HG03558 (cell line): Measurements from ENCODE around the gene SMIM33.

Source experiments
- ATAC-seq: cut with Tn5 transposase; IDR thresholded peaks from one replicate; pipeline ENCODE4 v1.9.1; 2021; ENCODE audit warnings: moderate number of reproducible peaks; ENCODE audit not compliant: unreplicated experiment; ENCODE audit errors: extremely low read depth

The SMIM33 gene

DNA sequence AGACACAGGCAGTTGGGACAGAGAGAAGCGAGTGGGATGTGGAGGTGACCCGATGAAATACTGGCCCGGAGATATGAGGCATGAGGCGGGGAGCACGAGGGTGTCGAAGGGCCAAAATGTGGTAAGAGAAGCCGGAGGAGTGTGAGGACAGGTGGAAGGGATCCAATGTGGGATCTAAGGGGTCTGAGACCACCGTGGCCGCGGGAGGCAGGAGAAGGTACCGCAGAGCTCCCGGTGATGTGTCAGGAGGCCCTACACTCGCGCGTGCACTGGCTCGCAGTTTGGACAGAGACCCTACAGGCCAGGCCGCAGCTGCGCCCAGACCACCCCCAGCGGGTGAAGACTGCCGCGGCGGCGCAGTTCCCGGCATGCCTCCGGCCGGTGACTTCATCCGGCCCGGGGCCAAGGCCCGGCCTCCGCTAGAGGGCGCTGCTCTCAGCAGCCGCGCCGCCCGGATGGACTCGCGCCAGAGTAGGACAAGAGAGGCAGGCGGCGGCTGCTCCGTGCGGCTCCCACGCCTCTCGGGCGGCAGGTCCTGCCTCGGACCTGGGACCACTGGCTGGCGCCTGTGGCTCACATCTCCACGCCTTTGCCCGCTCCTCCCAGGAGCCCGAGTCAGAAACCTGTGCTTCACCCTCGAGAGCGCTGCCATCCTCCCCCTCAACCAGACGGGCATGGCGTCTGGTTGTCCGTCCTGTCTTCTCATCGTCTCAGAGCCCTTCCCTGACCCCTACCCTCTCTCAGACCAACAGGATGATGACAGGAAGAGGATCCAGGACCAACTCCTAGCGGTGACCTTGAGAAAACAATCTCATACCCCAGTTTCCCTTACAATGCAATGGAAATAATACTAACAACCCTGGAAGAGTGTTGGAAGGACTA lies 47.1 kb downstream of the SMIM33 start:
- peak; percentile 61 for ATAC-seq
